ENCODE data around the gene MGRN1. TPM values are rescaled to one million over a fixed set of nuclear protein-coding genes. Genes with fewer than 3 reads are reported as not detected.

MGRN1 gene
- total RNA-seq, 1 donor from 2014 or later = 19.2 TPM

GRCh38 chr16:4654964-4655590 lies 30.5 kb downstream of the MGRN1 start:
- no peak for ATAC-seq

DNA sequence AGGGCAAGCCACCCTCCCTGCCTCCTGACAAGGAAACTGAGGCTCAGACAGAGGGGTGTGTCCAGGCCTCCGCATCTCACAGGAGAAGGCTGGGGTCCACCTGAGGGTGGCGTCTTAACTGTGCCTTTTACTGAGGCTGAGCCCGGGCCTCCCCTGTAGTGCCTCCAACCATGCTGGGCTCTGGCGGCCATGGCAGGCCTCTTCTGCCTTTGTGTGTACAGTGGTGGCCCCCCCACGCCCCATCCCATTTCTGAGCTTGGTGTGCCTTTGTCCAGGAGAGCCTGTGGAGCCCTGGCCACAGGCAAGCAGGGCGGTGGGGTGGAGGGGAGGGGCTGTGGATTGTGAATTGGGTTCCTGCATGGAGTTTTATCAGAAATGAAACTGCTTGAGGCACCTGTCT lies 31.2 kb downstream of the MGRN1 start:
- ATAC-seq = no peak

DNA sequence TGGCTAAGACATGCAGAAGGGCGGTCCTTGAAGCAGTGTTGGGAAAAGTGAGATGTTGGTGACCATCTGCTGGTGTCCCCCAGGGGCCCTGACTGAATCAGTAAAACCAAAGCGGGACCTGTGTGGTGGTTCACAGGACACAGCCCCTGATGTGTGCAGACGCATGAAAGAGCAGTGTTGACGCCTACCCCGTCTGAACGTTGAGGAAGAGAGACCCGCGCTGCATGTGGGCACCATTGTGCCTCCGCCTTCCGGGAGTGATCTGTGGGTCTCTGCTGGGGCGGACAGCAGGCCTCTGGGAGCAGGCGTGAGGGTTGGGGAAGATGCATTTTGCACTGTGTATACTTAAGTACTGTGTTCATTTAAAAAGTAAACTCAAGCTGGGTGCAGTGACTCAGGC lies 31.6 kb downstream of the MGRN1 start:
- no peak for ATAC-seq

GRCh38 chr16:4656695-4657686 lies 32.4 kb downstream of the MGRN1 start:
- no peak for ATAC-seq

DNA sequence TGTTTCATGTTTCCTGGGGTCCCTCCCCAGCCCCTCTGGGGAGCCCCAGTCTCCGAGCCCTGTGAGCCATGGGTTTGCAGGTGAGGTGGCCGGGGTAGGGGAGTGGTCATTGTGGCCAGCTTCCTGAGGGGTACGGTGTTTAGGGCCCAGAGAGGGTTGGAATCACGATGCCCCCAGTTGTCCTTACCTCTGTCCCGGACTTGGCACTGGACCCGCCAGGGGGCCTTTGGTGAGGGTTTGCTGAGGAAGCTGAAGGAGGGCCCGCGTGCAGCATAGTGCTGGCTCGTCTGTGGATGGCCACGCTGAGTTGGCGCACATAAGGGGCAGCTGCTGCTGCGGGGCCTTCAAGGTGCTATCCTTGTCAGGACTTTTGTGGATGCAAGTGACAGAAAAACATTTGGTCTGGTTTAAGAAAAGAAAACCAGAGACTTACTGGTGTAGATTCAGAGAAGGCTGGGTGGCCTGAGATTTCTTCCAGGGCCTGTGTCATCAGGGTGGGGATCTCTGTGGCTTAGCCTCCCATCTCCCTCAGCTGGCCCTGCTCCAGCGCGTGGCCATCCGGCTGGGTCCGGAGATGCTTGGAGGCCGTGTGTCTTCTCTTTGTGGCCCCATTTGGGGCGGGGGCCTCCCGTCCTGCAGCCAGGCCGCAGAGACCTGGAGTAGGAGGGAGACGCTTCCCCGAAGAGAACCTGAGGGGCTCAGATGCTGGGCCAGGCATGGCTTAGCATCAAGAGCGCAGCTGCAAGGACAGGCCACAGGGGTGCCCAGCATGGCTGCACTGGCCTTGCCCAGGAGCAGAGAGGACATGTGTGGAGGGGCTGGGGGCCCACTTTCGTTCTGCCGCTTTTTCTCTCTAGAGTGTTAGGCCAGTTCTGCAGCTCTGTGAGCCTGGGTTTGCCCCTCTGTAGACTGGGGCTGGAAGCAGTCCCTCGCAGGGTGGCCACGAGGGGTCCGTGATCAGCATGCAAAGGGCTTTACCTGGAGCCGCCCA lies 35.0 kb downstream of the MGRN1 start:
- no peak for ATAC-seq

- no peak for ATAC-seq
Observed at GRCh38 chr16:4660454-4661007, 35.9 kb downstream of the MGRN1 start.

GRCh38 chr16:4661661-4662060 lies 37.0 kb downstream of the MGRN1 start:
- ATAC-seq = no peak

GRCh38 chr16:4663465-4663776 lies 38.8 kb downstream of the MGRN1 start:
- ATAC-seq = no peak

GRCh38 chr16:4663777-4664465 lies 39.3 kb downstream of the MGRN1 start:
- no peak for ATAC-seq

DNA sequence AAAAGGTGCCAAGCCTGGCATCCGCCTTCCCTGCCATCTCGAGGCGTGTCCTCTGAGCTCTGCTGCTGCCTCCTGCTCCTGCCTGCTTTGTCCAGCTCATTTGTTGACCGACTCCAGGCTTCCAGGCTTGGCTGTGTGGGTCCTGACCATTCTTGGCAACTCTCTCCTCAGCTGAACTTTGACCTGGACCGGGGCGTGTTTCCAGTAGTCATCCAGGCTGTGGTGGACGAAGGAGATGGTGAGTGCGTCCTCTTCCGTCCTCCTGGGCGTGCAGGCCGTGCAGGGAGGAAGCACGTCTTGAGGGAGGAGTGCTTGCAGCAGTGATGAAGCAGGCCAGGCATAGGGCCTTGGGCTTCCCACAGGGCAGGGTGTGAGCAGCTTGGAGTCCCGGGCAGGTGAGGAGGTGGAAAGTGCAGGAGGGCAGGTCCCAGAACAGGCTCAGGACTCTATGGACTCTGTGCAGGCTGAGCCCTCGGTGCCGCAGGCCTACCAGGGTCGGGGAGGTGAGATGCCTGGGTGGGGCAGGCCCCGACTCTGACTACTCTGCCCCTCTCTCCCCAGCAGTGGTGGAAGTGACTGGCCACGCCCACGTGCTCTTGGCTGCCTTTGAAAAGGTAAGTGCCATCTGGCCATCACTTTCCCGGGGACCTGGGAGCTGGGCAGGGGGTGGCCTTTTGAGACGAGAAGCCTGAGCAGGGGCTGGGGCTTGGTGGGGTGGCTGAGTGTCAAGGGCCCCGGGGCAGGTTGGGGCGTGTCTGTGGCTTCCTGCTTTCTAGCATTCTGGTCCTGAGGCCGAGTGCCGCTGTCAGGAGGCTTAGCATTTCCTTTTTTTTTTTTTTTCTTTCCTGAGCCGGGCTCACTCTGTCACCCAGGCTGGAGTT lies 40.2 kb downstream of the MGRN1 start:
- peak; percentile 78 for ATAC-seq

DNA sequence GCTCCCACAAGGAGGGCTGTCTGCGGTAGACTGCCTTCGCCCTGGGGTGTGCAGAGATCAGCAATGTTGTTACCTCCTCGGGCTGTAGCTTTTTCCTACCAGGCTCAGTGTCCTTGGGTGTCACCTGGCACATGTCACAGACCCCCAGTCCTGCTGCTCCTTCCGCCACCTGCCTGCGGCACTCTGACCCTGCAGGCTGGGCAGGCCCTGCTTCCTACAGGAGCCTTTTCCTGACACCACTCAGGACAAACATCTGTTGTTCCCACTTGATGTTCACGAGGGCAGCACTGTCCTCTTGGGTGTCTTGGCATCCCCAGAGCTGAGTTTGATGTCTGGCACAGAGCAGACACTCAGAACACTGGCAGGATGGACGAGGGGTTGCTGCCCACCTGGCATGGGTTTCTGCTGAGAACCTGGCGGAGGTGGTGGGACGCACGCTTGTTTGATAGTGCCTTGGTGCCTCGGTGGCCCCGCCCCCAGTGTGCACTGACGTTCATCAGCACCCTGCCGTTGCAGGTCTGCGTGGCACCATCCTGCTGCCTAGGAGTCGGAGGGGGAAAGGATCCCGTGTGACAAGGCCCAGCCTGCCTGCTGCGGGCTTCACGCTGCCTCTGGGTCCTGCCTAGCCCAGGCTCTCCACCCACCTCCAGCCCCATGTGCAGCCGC lies 42.0 kb downstream of the MGRN1 start:
- ATAC-seq = no peak

- ATAC-seq = no peak
Observed at GRCh38 chr16:4667203-4667963, 42.8 kb downstream of the MGRN1 start.

DNA sequence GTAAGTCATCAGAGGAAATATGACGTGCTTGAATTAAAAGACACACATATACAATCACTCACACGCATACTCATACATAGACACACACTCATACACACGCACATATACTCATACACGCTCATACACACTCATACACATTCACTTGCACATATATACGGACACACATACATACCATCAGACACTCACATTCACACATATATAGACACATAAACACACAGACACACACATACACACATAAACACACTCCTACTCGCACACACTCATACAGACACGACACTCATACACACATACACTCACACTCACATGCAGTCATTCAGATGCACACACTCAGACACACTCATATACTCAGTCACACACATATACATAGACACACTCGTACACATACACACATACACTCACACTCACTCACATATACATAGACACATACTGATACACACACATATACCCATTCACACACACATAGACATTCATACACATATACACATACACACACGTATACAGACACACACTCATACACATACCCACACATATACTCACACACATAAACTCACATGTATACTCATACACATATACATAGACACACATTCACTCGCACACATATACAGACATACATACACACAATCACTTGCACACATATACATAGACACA lies 43.8 kb downstream of the MGRN1 start:
- ATAC-seq = no peak

- no peak for ATAC-seq
Observed at GRCh38 chr16:4673387-4674046, 48.9 kb downstream of the MGRN1 start.

- ATAC-seq = no peak
Observed at GRCh38 chr16:4674926-4675530, 50.4 kb downstream of the MGRN1 start.

DNA sequence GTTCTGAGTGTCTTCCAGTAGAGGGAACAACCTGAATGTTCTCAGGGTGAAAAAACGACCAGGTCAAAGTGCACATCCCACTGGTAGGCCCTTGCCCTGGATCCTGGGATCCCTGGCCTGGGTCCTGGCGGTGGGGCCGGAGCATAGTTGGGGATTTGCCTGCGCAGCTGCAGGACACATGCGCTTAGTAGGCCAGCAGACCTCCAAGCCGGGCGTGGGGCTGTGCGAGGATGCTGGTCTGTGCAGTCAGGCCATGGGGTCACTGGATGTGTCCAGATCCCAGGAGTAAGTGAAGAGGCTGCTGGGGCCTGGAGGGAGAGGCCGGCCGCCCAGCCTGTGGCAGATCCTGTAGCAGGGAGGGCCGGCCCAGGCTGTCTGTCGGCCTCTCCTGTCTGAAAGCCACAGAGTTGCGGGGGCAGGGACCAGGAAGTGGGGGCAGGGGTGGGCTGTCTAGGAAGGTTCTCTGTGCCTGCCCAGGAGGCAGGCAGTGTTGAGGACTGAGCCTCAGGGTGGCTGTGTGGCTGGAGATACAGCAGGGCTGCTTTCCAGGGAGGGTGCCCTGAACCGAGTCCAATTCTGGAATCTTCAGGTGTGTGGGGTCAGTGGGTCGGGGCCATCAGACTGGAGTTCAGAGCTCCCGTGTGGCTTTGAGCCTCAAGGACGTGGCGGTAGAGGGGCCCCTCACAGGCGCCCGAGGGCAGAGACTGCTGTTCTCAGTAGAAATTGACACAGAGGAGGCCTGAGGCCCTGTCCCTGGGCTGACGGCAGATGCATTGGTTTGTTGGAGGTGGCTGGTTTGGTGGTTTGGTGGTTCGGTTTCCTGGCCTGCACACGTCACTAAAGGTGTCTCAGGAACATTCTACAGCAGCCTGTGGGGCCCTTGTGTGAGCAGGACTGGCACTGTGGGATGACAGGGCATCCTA lies 51.5 kb downstream of the MGRN1 start:
- no peak for ATAC-seq

DNA sequence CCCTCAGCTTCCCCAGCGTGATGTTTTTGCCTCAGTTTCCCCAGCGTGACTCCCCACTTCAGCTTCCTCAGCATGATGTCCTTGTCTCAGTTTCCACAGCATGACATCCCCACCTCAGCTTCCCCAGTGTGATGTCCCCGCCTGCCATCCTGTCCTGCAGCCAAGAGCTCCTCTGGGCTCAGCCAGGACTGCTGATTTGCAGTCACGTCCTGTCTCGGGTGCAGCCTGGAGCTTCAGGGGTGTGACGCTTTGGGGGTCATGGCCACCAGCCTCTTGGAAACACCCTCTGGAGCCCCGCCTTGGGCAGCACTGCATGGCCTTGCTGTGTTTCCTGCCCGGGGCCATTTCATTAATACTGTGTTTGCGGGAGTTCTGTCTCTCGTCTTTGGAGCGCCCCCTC lies 52.2 kb downstream of the MGRN1 start:
- no peak for ATAC-seq
